ENCODE measurements around the gene ZNF444. TPM values are rescaled to one million over a fixed set of nuclear protein-coding genes. Genes with fewer than 3 reads are reported as not detected.
"Not testable (repeated sequence)": the region's sequence is repeated elsewhere in the genome, so short reads cannot be mapped to it uniquely, and the experiment has no call there.

Gene ZNF444
- polyA plus RNA-seq, 4 donors = 20.1 to 40.6 (median 25.3) TPM

GRCh38 chr19:56148955-56149655, 8.0 kb downstream of the ZNF444 start:
- not testable (repeated sequence) for H3K9me3 ChIP-seq (ENCODE audit: control insufficient read depth in 2 of 2, insufficient read depth in 1 of 2, low read depth in 1 of 2, low read length in 1 of 2); H3K27me3 ChIP-seq (ENCODE audit: control insufficient read depth in 3 of 3, insufficient read depth in 3 of 3, low read length in 3 of 3); FAIRE-seq; DNase-seq; H3K27ac ChIP-seq (ENCODE audit: low read depth in 1 of 3, low read length in 2 of 3); H3K4me1 ChIP-seq (ENCODE audit: control insufficient read depth in 3 of 3, insufficient read depth in 2 of 3, low read depth in 1 of 3, low read length in 2 of 3); H3K4me3 ChIP-seq (ENCODE audit: low read depth in 1 of 3, low read length in 3 of 3)
- H3K36me3 ChIP-seq (ENCODE audit: control insufficient read depth in 3 of 3, insufficient read depth in 2 of 3, low read depth in 1 of 3, low read length in 3 of 3) = peaks cover 0 to 53% (median 2%) of the 10 kb centered on the region in 3 donors
- WGBS, 3 donors = 94 to 97% (median 95%) methylated on average over 12 of the region's 12 CpGs

GRCh38 chr19:56149656-56150038, 8.6 kb downstream of the ZNF444 start:
- Histone ChIP-seq H3K36me3 (ENCODE audit: control insufficient read depth in 3 of 3, insufficient read depth in 2 of 3, low read depth in 1 of 3, low read length in 3 of 3) (peaks cover 0 to 54% (median 2%) of the 10 kb centered on the region in 3 donors), H3K4me3 (ENCODE audit: low read depth in 1 of 3, low read length in 3 of 3) (no peak overlapping the region), H3K9me3 (ENCODE audit: control insufficient read depth in 2 of 2, insufficient read depth in 1 of 2, low read depth in 1 of 2, low read length in 1 of 2) (no peaks in the 10 kb centered on the region), H3K4me1 (ENCODE audit: control insufficient read depth in 3 of 3, insufficient read depth in 2 of 3, low read depth in 1 of 3, low read length in 2 of 3) (peaks cover 0 to 5% (median 0%) of the 10 kb centered on the region in 3 donors), H3K27me3 (ENCODE audit: control insufficient read depth in 3 of 3, insufficient read depth in 3 of 3, low read length in 3 of 3) (no peaks in the 10 kb centered on the region), H3K27ac (ENCODE audit: low read depth in 1 of 3, low read length in 2 of 3) (no peak overlapping the region)
- FAIRE-seq = no peak
- DNase-seq = no peak
- WGBS, 3 donors = 96 to 97% (median 96%) methylated on average over 5 of the region's 5 CpGs

GRCh38 chr19:56150358-56150757, 9.3 kb downstream of the ZNF444 start:
- peaks cover 0 to 58% (median 2%) of the 10 kb centered on the region in 3 donors for H3K36me3 ChIP-seq (ENCODE audit: control insufficient read depth in 3 of 3, insufficient read depth in 2 of 3, low read depth in 1 of 3, low read length in 3 of 3)

DNA sequence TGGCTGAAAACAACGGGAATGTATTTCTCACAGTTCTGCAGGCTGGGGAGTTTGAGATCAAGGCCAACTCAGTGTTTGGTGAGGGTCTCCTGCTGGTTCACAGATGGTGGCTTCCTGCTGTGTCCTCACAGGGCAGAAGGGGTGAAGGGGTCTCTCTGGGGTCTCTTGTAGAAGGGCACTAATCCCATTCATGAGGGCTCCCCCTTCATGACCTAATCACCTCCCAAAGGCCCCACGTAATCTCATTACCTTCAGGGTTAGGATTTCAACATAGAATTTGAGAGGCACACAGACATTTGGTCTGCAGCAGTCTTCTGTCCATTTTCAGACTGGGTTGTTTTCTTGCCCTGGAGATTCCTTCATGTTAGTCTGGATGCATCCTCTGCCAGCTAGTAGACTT, 11.6 kb downstream of the ZNF444 start:
- no peaks in the 10 kb centered on the region for H3K27me3 ChIP-seq (ENCODE audit: control insufficient read depth in 3 of 3, insufficient read depth in 3 of 3, low read length in 3 of 3)
- FAIRE-seq (no peak), DNase-seq (no peak)
- H3K4me1 ChIP-seq (ENCODE audit: control insufficient read depth in 3 of 3, insufficient read depth in 2 of 3, low read depth in 1 of 3, low read length in 2 of 3) = no peaks in the 10 kb centered on the region
- H3K4me3 ChIP-seq (ENCODE audit: low read depth in 1 of 3, low read length in 3 of 3) = no peak overlapping the region
- peaks cover 0 to 60% (median 2%) of the 10 kb centered on the region in 3 donors for H3K36me3 ChIP-seq (ENCODE audit: control insufficient read depth in 3 of 3, insufficient read depth in 2 of 3, low read depth in 1 of 3, low read length in 3 of 3)
- no peaks in the 10 kb centered on the region for H3K9me3 ChIP-seq (ENCODE audit: control insufficient read depth in 2 of 2, insufficient read depth in 1 of 2, low read depth in 1 of 2, low read length in 1 of 2)
- 83 to 95% (median 85%) methylated on average over 2 of the region's 2 CpGs for WGBS, 3 donors
- H3K27ac ChIP-seq (ENCODE audit: low read depth in 1 of 3, low read length in 2 of 3) = no peak overlapping the region

More at GRCh38 chr19:56150358-56150757, 9.3 kb downstream of the ZNF444 start:
- 92 to 95% (median 93%) methylated on average over 11 of the region's 11 CpGs for WGBS, 3 donors
- DNase-seq (no peak), FAIRE-seq (no peak)
- Histone ChIP-seq H3K9me3 (ENCODE audit: control insufficient read depth in 2 of 2, insufficient read depth in 1 of 2, low read depth in 1 of 2, low read length in 1 of 2) (no peaks in the 10 kb centered on the region), H3K27ac (ENCODE audit: low read depth in 1 of 3, low read length in 2 of 3) (no peak overlapping the region), H3K4me3 (ENCODE audit: low read depth in 1 of 3, low read length in 3 of 3) (no peak overlapping the region), H3K4me1 (ENCODE audit: control insufficient read depth in 3 of 3, insufficient read depth in 2 of 3, low read depth in 1 of 3, low read length in 2 of 3) (peaks cover 0 to 5% (median 0%) of the 10 kb centered on the region in 3 donors), H3K27me3 (ENCODE audit: control insufficient read depth in 3 of 3, insufficient read depth in 3 of 3, low read length in 3 of 3) (no peaks in the 10 kb centered on the region)

DNA sequence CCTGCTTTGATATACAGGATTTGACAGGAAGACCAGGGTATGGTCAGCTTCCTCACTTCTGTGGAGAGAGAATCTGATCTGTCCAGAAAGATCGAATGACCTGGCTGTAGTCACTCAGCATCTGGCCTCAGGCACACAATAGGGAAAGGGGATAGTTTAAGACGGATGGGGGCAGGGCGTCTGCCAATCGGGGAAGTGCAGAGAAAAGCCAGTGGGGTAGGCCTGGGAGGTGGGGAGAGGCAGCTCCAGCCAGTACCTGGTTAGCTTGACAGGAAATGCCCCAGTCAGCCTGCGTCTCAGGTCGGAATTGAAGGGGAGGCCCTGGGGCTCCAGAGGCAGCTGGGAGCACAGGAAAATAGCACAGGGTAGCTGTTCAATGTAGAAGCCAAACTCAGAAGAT, 12.4 kb downstream of the ZNF444 start:
- FAIRE-seq (no peak), DNase-seq (no peak)
- H3K27ac ChIP-seq (ENCODE audit: low read depth in 1 of 3, low read length in 2 of 3) = no peak overlapping the region
- H3K4me1 ChIP-seq (ENCODE audit: control insufficient read depth in 3 of 3, insufficient read depth in 2 of 3, low read depth in 1 of 3, low read length in 2 of 3) = no peaks in the 10 kb centered on the region
- no peaks in the 10 kb centered on the region for H3K9me3 ChIP-seq (ENCODE audit: control insufficient read depth in 2 of 2, insufficient read depth in 1 of 2, low read depth in 1 of 2, low read length in 1 of 2)
- H3K4me3 ChIP-seq (ENCODE audit: low read depth in 1 of 3, low read length in 3 of 3) = no peak overlapping the region
- peaks cover 0 to 59% (median 4%) of the 10 kb centered on the region in 3 donors for H3K36me3 ChIP-seq (ENCODE audit: control insufficient read depth in 3 of 3, insufficient read depth in 2 of 3, low read depth in 1 of 3, low read length in 3 of 3)
- H3K27me3 ChIP-seq (ENCODE audit: control insufficient read depth in 3 of 3, insufficient read depth in 3 of 3, low read length in 3 of 3) = no peaks in the 10 kb centered on the region
- WGBS, 3 donors = 48 to 77% (median 71%) methylated on average over 6 of the region's 6 CpGs

GRCh38 chr19:56155124-56155687, 14.1 kb downstream of the ZNF444 start:
- Histone ChIP-seq H3K9me3 (ENCODE audit: control insufficient read depth in 2 of 2, insufficient read depth in 1 of 2, low read depth in 1 of 2, low read length in 1 of 2) (no peaks in the 10 kb centered on the region), H3K27ac (ENCODE audit: low read depth in 1 of 3, low read length in 2 of 3) (no peak overlapping the region), H3K4me1 (ENCODE audit: control insufficient read depth in 3 of 3, insufficient read depth in 2 of 3, low read depth in 1 of 3, low read length in 2 of 3) (no peaks in the 10 kb centered on the region), H3K36me3 (ENCODE audit: control insufficient read depth in 3 of 3, insufficient read depth in 2 of 3, low read depth in 1 of 3, low read length in 3 of 3) (peaks cover 8 to 57% (median 10%) of the 10 kb centered on the region in 3 donors), H3K4me3 (ENCODE audit: low read depth in 1 of 3, low read length in 3 of 3) (no peak overlapping the region), H3K27me3 (ENCODE audit: control insufficient read depth in 3 of 3, insufficient read depth in 3 of 3, low read length in 3 of 3) (no peaks in the 10 kb centered on the region)
- FAIRE-seq (no peak), DNase-seq (no peak)
- 65 to 75% (median 75%) methylated on average over 17 of the region's 17 CpGs for WGBS, 3 donors

- Histone ChIP-seq H3K27ac (ENCODE audit: low read depth in 1 of 3, low read length in 2 of 3) (no peak overlapping the region), H3K4me3 (ENCODE audit: low read depth in 1 of 3, low read length in 3 of 3) (no peak overlapping the region), H3K9me3 (ENCODE audit: control insufficient read depth in 2 of 2, insufficient read depth in 1 of 2, low read depth in 1 of 2, low read length in 1 of 2) (no peaks in the 10 kb centered on the region), H3K36me3 (ENCODE audit: control insufficient read depth in 3 of 3, insufficient read depth in 2 of 3, low read depth in 1 of 3, low read length in 3 of 3) (peaks cover 10 to 69% (median 11%) of the 10 kb centered on the region in 3 donors), H3K27me3 (ENCODE audit: control insufficient read depth in 3 of 3, insufficient read depth in 3 of 3, low read length in 3 of 3) (no peaks in the 10 kb centered on the region), H3K4me1 (ENCODE audit: control insufficient read depth in 3 of 3, insufficient read depth in 2 of 3, low read depth in 1 of 3, low read length in 2 of 3) (no peaks in the 10 kb centered on the region)
- FAIRE-seq = no peak
- DNase-seq = no peak
- WGBS, 3 donors = 55 to 72% (median 58%) methylated on average over 11 of the region's 11 CpGs
These were observed 15.7 kb downstream of the ZNF444 start for GRCh38 chr19:56156768-56157167.

GRCh38 chr19:56158170-56158757, 17.2 kb downstream of the ZNF444 start:
- Histone ChIP-seq H3K27ac (ENCODE audit: low read depth in 1 of 3, low read length in 2 of 3) (no peak overlapping the region), H3K4me1 (ENCODE audit: control insufficient read depth in 3 of 3, insufficient read depth in 2 of 3, low read depth in 1 of 3, low read length in 2 of 3) (no peaks in the 10 kb centered on the region), H3K27me3 (ENCODE audit: control insufficient read depth in 3 of 3, insufficient read depth in 3 of 3, low read length in 3 of 3) (no peaks in the 10 kb centered on the region), H3K9me3 (ENCODE audit: control insufficient read depth in 2 of 2, insufficient read depth in 1 of 2, low read depth in 1 of 2, low read length in 1 of 2) (no peaks in the 10 kb centered on the region), H3K4me3 (ENCODE audit: low read depth in 1 of 3, low read length in 3 of 3) (no peak overlapping the region), H3K36me3 (ENCODE audit: control insufficient read depth in 3 of 3, insufficient read depth in 2 of 3, low read depth in 1 of 3, low read length in 3 of 3) (peaks cover 10 to 66% (median 11%) of the 10 kb centered on the region in 3 donors)
- FAIRE-seq (no peak), DNase-seq (no peak)
- 94 to 95% (median 95%) methylated on average over 16 of the region's 16 CpGs for WGBS, 3 donors

All from small intestine (tissue), 7 donors.